Liver (tissue), 9 donors: ENCODE data around the gene SH2D3A. TPM values are rescaled to one million over a fixed set of nuclear protein-coding genes. Genes with fewer than 3 reads are reported as not detected.

Source experiments
- DNase-seq: peaks from one replicate; pipeline ENCODE4 v3.0.0-alpha.2; 2017; ENCODE audit warnings: low spot score
- H3K27ac ChIP-seq, 2 donors: one replicate each; pipeline ENCODE4 v1.7.0; 2013; ENCODE audit warnings: inconsistent platforms in 2 of 2, low read length in 2 of 2, control low read depth in 1 of 2, low read depth in 1 of 2, mild to moderate bottlenecking in 1 of 2
- H3K27me3 ChIP-seq, 4 donors: one replicate each; pipeline versions ENCODE4 v1.6.1 to v1.7.0; 2013; ENCODE audit warnings: low read length in 3 of 4, inconsistent platforms in 1 of 4, mild to moderate bottlenecking in 1 of 4, moderate library complexity in 1 of 4; ENCODE audit not compliant: control insufficient read depth in 4 of 4, insufficient read depth in 4 of 4
- H3K36me3 ChIP-seq, 4 donors: one replicate each; pipeline versions ENCODE4 v1.6.1 to v1.7.0; 2013; ENCODE audit warnings: low read length in 3 of 4, mild to moderate bottlenecking in 3 of 4, low read depth in 1 of 4, moderate library complexity in 1 of 4; ENCODE audit not compliant: control insufficient read depth in 4 of 4, insufficient read depth in 3 of 4
- H3K4me1 ChIP-seq, 4 donors: one replicate each; pipeline versions ENCODE4 v1.6.1 to v1.7.0; 2013; ENCODE audit warnings: low read length in 3 of 4, mild to moderate bottlenecking in 3 of 4, moderate library complexity in 1 of 4; ENCODE audit not compliant: control insufficient read depth in 4 of 4, insufficient read depth in 4 of 4
- H3K4me3 ChIP-seq, 3 donors: one replicate each; pipeline versions ENCODE4 v1.6.1 to v1.7.0; 2013; ENCODE audit warnings: low read length in 3 of 3, control low read depth in 1 of 3, low read depth in 1 of 3, mild to moderate bottlenecking in 1 of 3
- H3K9ac ChIP-seq, 2 donors: one replicate each; pipeline ENCODE4 v1.7.0; 2013; ENCODE audit warnings: low read length in 2 of 2, mild to moderate bottlenecking in 2 of 2, moderate library complexity in 2 of 2, control low read depth in 1 of 2, low read depth in 1 of 2
- H3K9me3 ChIP-seq, 4 donors: one replicate each; pipeline versions ENCODE4 v1.6.1 to v1.7.0; 2013; ENCODE audit warnings: low read length in 3 of 4; ENCODE audit not compliant: control insufficient read depth in 4 of 4
- ATF3 ChIP-seq: IDR thresholded peaks from 2 replicates; pipeline ENCODE4 v1.6.1; 2016; ENCODE audit warnings: antibody characterized with exemption
- CTCF ChIP-seq: fragments of 150-350 bp; IDR thresholded peaks from 2 replicates; pipeline ENCODE4 v1.5.1; 2017; ENCODE audit warnings: improper control_type of control experiment, low read depth, low read length; ENCODE audit not compliant: missing input control
- EGR1 ChIP-seq, 2 donors: IDR thresholded peaks; 2 replicates each; pipeline ENCODE4 v1.6.1; 2016 to 2018; ENCODE audit warnings: antibody characterized with exemption in 2 of 2, low read depth in 2 of 2
- FOXA1 ChIP-seq: IDR thresholded peaks from 2 replicates; pipeline ENCODE4 v1.6.1; 2016; ENCODE audit warnings: antibody characterized with exemption
- FOXA2 ChIP-seq: IDR thresholded peaks from 2 replicates; pipeline ENCODE4 v1.6.1; 2016; ENCODE audit warnings: antibody characterized with exemption
- GABPA ChIP-seq, 2 donors: IDR thresholded peaks in 1 of 2; conservative IDR thresholded peaks in 1 of 2; 2 replicates each; pipeline ENCODE4 v1.6.1; 2016; ENCODE audit warnings: antibody characterized with exemption in 2 of 2, mild to moderate bottlenecking in 1 of 2, moderate library complexity in 1 of 2
- HNF4A ChIP-seq, 2 donors: conservative IDR thresholded peaks; 2 replicates each; pipeline ENCODE4 v1.6.1; 2016; ENCODE audit warnings: antibody characterized with exemption in 2 of 2, mild to moderate bottlenecking in 2 of 2
- HNF4G ChIP-seq: IDR thresholded peaks from 2 replicates; pipeline ENCODE4 v1.6.1; 2016; ENCODE audit warnings: antibody characterized with exemption
- JUND ChIP-seq, 2 donors: IDR thresholded peaks; 2 replicates each; pipeline ENCODE4 v1.6.1; 2016; ENCODE audit warnings: antibody characterized with exemption in 2 of 2
- MAX ChIP-seq: IDR thresholded peaks from 2 replicates; pipeline ENCODE4 v1.6.1; 2016; ENCODE audit warnings: antibody characterized with exemption
- NR2F2 ChIP-seq: IDR thresholded peaks from 2 replicates; pipeline ENCODE4 v1.6.1; 2016; ENCODE audit warnings: antibody characterized with exemption
- RAD21 ChIP-seq, 2 donors: IDR thresholded peaks; 2 replicates each; pipeline ENCODE4 v1.6.1; 2016; ENCODE audit warnings: antibody characterized with exemption in 2 of 2, mild to moderate bottlenecking in 2 of 2
- REST ChIP-seq: IDR thresholded peaks from 2 replicates; pipeline ENCODE4 v1.6.1; 2016; ENCODE audit warnings: antibody characterized with exemption, mild to moderate bottlenecking
- RXRA ChIP-seq, 2 donors: IDR thresholded peaks; 2 replicates each; pipeline ENCODE4 v1.6.1; 2017 to 2018; ENCODE audit warnings: antibody characterized with exemption in 2 of 2, mild to moderate bottlenecking in 1 of 2
- SP1 ChIP-seq: IDR thresholded peaks from 2 replicates; pipeline ENCODE4 v1.6.1; 2018; ENCODE audit warnings: antibody characterized with exemption, mild to moderate bottlenecking
- TAF1 ChIP-seq: conservative IDR thresholded peaks from 2 replicates; pipeline ENCODE4 v1.6.1; 2016; ENCODE audit warnings: antibody characterized with exemption, mild to moderate bottlenecking
- YY1 ChIP-seq: IDR thresholded peaks from 2 replicates; pipeline ENCODE4 v1.6.1; 2016; ENCODE audit warnings: antibody characterized with exemption, mild to moderate bottlenecking
- ZBTB33 ChIP-seq: IDR thresholded peaks from 2 replicates; pipeline ENCODE4 v1.6.1; 2016; ENCODE audit warnings: antibody characterized with exemption
- WGBS: extraction: QIAGEN DNeasy Blood & Tissue Kit; methylation state at CpG from one replicate; pipeline ENCODE4 v1.1.7; 2013; 5-methylcytosine and 5-hydroxymethylcytosine counted together
- polyA plus RNA-seq, 2 donors: library from polyadenylated mRNA; stranded (reverse) in 1 of 2; unstranded in 1 of 2; fragments of 200-250 nt in 1 of 2; fragments of >200 nt in 1 of 2; fragmentation: Nextera tagmentation in 1 of 2; extraction: Ambion mirVana in 1 of 2; gene quantifications; one replicate each; pipeline versions ENCODE4 v1.2.1 to v1.2.3, GENCODE V29; 2013 to 2015
- total RNA-seq, 2 donors: library from RNA; depleted of rRNA; stranded (reverse); fragments of >200 nt; gene quantifications; one replicate each; pipeline ENCODE4 v1.2.3, GENCODE V29; 2014
- donor health status: healthy.
- donor health status: healthy.
- donor health status: healthy.
- donor health status: healthy.
- donor health status: healthy.

Gene SH2D3A
- total and polyA plus RNA-seq, 4 donors = 0.23 to 1.0 (median 0.77) TPM

GRCh38 chr19:6777434-6777833 lies 10.2 kb upstream of the SH2D3A start:
- TF ChIP-seq RAD21 (IDR thresholded peaks at IDR 0.05) (no peak), ZBTB33 (no peak), EGR1 (IDR thresholded peaks at IDR 0.05; ENCODE audit: low read depth in 2 of 2) (no peak), YY1 (no peak), HNF4A (conservative IDR thresholded peaks at IDR 0.05) (no peak), GABPA (IDR thresholded peaks at IDR 0.05 in 1 of 2, conservative IDR thresholded peaks at IDR 0.05 in 1 of 2) (no peak), FOXA1 (no peak), MAX (no peak), TAF1 (no peak), NR2F2 (no peak), CTCF (no peak), REST (no peak), ATF3 (no peak), SP1 (no peak), FOXA2 (no peak), JUND (IDR thresholded peaks at IDR 0.05) (no peak), RXRA (IDR thresholded peaks at IDR 0.05) (no peak), HNF4G (no peak)

More at GRCh38 chr19:6777434-6777833, 10.2 kb upstream of the SH2D3A start:
- Histone ChIP-seq H3K4me1 (peaks cover 0 to 3% (median 0%) of the 10 kb centered on the region in 4 donors), H3K27me3 (no peaks in the 10 kb centered on the region), H3K9ac (no peak overlapping the region), H3K9me3 (no peaks in the 10 kb centered on the region), H3K27ac (no peak overlapping the region), H3K36me3 (no peaks in the 10 kb centered on the region), H3K4me3 (no peak overlapping the region)
- no peak for DNase-seq
- WGBS = 88% methylated on average over 2 of the region's 2 CpGs
